A549 (cell line): ENCODE data around the gene FOLR2.

Source experiments
- JUN ChIP-seq, 2 experiments: fragments of >200 bp; sonication (Bioruptor Twin); formaldehyde crosslinking; IDR thresholded peaks; 2 replicates in 1 of 2; 3 replicates in 1 of 2; pipeline ENCODE4 v1.6.1; 2016 to 2017
- POLR2A ChIP-seq: IDR thresholded peaks from 2 replicates; pipeline ENCODE4 v1.6.1; 2012; ENCODE audit warnings: mild to moderate bottlenecking, low read length
- RCOR1 ChIP-seq: fragments of 150-350 bp; IDR thresholded peaks from 2 replicates; pipeline ENCODE4 v1.6.1; 2014; ENCODE audit warnings: antibody characterized with exemption, low read length, low read depth
- RFX5 ChIP-seq: fragments of 450-650 bp; IDR thresholded peaks from 2 replicates; pipeline ENCODE4 v1.7.1; 2014; ENCODE audit warnings: antibody characterized with exemption, mild to moderate bottlenecking, moderate library complexity
- TF ChIP-seq, protein P1 (sequence below): fragments of >200 bp; sonication (Bioruptor Twin); formaldehyde crosslinking; IDR thresholded peaks from 3 replicates; pipeline ENCODE4 v1.5.1; 2016
- TF ChIP-seq, protein P2 (sequence below): fragments of 150-350 bp; IDR thresholded peaks from 2 replicates; pipeline ENCODE4 v1.6.1; 2014; ENCODE audit warnings: low read depth, mild to moderate bottlenecking, low read length
- TF ChIP-seq, protein P3 (sequence below): fragments of 200-600 bp; sonication (generic); IDR thresholded peaks from 2 replicates; pipeline ENCODE4 v1.6.1; 2016; ENCODE audit warnings: antibody characterized with exemption, mild to moderate bottlenecking, moderate library complexity

DNA sequence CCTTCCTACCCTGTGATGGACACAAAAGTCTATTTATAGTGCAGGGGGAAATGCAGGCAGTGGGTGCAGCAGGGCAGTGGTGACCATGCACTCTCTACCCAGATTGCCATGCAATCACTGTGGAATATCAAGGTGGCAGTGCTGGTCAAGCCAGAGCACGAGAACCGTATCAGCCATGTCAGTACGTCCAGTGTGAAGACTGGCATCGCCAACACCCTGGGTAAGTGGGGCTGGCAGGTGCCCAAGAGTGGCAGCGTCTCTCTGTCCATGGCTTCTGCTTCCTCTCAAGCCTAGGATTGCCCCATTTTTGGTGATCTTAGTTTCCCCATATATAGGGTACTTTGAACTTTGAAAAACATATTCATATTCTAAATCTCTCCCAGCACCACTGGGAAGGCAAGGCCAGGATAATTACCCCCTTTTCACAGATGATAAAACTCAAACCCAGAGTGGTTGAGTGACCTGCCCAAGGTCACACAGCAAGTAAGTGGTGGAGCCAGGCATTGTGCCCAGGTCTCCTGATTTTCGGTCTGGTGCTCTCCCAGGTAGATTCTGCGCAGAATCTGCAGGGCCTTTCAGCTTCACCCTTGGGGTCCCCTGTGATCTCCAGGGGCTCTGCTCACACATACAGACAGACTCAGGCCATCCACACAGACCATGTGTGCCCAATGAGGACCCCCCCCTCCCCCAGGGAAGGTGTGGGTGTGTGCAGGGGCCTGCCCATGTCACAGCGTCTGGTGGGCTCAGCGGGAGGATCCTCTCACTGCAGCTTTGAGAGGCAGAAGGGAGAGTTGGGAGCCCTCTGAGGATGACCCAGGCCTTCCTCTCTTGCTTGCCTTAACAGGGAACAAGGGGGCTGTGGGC is 15.0 kb downstream of the FOLR2 start:
- TF ChIP-seq RCOR1 (no peak), JUN (IDR thresholded peaks at IDR 0.05) (no peak), RFX5 (no peak), POLR2A (no peak)
- TF ChIP-seq, protein P1, sequence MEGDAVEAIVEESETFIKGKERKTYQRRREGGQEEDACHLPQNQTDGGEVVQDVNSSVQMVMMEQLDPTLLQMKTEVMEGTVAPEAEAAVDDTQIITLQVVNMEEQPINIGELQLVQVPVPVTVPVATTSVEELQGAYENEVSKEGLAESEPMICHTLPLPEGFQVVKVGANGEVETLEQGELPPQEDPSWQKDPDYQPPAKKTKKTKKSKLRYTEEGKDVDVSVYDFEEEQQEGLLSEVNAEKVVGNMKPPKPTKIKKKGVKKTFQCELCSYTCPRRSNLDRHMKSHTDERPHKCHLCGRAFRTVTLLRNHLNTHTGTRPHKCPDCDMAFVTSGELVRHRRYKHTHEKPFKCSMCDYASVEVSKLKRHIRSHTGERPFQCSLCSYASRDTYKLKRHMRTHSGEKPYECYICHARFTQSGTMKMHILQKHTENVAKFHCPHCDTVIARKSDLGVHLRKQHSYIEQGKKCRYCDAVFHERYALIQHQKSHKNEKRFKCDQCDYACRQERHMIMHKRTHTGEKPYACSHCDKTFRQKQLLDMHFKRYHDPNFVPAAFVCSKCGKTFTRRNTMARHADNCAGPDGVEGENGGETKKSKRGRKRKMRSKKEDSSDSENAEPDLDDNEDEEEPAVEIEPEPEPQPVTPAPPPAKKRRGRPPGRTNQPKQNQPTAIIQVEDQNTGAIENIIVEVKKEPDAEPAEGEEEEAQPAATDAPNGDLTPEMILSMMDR = no peak
- TF ChIP-seq, protein P2, sequence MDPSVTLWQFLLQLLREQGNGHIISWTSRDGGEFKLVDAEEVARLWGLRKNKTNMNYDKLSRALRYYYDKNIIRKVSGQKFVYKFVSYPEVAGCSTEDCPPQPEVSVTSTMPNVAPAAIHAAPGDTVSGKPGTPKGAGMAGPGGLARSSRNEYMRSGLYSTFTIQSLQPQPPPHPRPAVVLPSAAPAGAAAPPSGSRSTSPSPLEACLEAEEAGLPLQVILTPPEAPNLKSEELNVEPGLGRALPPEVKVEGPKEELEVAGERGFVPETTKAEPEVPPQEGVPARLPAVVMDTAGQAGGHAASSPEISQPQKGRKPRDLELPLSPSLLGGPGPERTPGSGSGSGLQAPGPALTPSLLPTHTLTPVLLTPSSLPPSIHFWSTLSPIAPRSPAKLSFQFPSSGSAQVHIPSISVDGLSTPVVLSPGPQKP = no peak
- TF ChIP-seq, protein P3, sequence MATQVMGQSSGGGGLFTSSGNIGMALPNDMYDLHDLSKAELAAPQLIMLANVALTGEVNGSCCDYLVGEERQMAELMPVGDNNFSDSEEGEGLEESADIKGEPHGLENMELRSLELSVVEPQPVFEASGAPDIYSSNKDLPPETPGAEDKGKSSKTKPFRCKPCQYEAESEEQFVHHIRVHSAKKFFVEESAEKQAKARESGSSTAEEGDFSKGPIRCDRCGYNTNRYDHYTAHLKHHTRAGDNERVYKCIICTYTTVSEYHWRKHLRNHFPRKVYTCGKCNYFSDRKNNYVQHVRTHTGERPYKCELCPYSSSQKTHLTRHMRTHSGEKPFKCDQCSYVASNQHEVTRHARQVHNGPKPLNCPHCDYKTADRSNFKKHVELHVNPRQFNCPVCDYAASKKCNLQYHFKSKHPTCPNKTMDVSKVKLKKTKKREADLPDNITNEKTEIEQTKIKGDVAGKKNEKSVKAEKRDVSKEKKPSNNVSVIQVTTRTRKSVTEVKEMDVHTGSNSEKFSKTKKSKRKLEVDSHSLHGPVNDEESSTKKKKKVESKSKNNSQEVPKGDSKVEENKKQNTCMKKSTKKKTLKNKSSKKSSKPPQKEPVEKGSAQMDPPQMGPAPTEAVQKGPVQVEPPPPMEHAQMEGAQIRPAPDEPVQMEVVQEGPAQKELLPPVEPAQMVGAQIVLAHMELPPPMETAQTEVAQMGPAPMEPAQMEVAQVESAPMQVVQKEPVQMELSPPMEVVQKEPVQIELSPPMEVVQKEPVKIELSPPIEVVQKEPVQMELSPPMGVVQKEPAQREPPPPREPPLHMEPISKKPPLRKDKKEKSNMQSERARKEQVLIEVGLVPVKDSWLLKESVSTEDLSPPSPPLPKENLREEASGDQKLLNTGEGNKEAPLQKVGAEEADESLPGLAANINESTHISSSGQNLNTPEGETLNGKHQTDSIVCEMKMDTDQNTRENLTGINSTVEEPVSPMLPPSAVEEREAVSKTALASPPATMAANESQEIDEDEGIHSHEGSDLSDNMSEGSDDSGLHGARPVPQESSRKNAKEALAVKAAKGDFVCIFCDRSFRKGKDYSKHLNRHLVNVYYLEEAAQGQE = no peak
